ENCODE data around the gene REEP5.
"Not testable (repeated sequence)": the region's sequence is repeated elsewhere in the genome, so short reads cannot be mapped to it uniquely, and the experiment has no call there.

Gene REEP5

GRCh38 chr5:112908854-112909253, 13.2 kb downstream of the REEP5 start:
- H3K4me2 ChIP-seq (ENCODE audit: low read length) = no peak overlapping the region
- no peaks in the 10 kb centered on the region for H3K27me3 ChIP-seq (ENCODE audit: control insufficient read depth, low read length)
- no peaks in the 10 kb centered on the region for H3K4me1 ChIP-seq (ENCODE audit: control insufficient read depth, low read length)
- H3K9me3 ChIP-seq (ENCODE audit: control insufficient read depth, insufficient read depth, low read length) = no peaks in the 10 kb centered on the region
- H3K4me3 ChIP-seq (ENCODE audit: low read length) = no peak overlapping the region
- no peak for TF ChIP-seq CTCF (IDR thresholded peaks at IDR 0.05; ENCODE audit: low read depth, low read length, poor library complexity, severe bottlenecking)
- no peak for TF ChIP-seq EZH2phosphoT487 (IDR thresholded peaks at IDR 0.05; ENCODE audit: borderline replicate concordance, low read length)
- H4K20me1 ChIP-seq (ENCODE audit: control insufficient read depth, insufficient read depth, low read depth, low read length) = 0 out of 2 replicates have a peak, but pooled peaks cover 4% of the 10 kb centered on the region
- H3K79me2 ChIP-seq (ENCODE audit: control insufficient read depth, low read length) = peaks cover 73% of the 10 kb centered on the region
- H3K27ac ChIP-seq (ENCODE audit: low read depth, low read length) = no peak overlapping the region
- H3K36me3 ChIP-seq (ENCODE audit: control insufficient read depth, low read length) = peaks cover 71% of the 10 kb centered on the region
- 0 out of 2 replicates have a peak, but pooled peaks cover 2% of the 10 kb centered on the region for H3F3A ChIP-seq (ENCODE audit: control insufficient read depth, insufficient read depth)
- no peaks in the 10 kb centered on the region for H3K9me2 ChIP-seq (replicated peaks; ENCODE audit: control insufficient read depth, low read length)

- H3K27me3 ChIP-seq (ENCODE audit: control insufficient read depth, low read length) = no peaks in the 10 kb centered on the region
- no peak overlapping the region for H3K27ac ChIP-seq (ENCODE audit: low read depth, low read length)
- no peak overlapping the region for H3K4me2 ChIP-seq (ENCODE audit: low read length)
- no peaks in the 10 kb centered on the region for H3K9me2 ChIP-seq (replicated peaks; ENCODE audit: control insufficient read depth, low read length)
- no peak overlapping the region for H3K4me3 ChIP-seq (ENCODE audit: low read length)
- 0 out of 2 replicates have a peak, but pooled peaks cover 2% of the 10 kb centered on the region for H3F3A ChIP-seq (ENCODE audit: control insufficient read depth, insufficient read depth)
- peaks cover 75% of the 10 kb centered on the region for H3K36me3 ChIP-seq (ENCODE audit: control insufficient read depth, low read length)
- TF ChIP-seq EZH2phosphoT487 (IDR thresholded peaks at IDR 0.05; ENCODE audit: borderline replicate concordance, low read length) (no peak), CTCF (IDR thresholded peaks at IDR 0.05; ENCODE audit: low read depth, low read length, poor library complexity, severe bottlenecking) (no peak)
- peaks cover 75% of the 10 kb centered on the region for H3K79me2 ChIP-seq (ENCODE audit: control insufficient read depth, low read length)
- no peaks in the 10 kb centered on the region for H3K9me3 ChIP-seq (ENCODE audit: control insufficient read depth, insufficient read depth, low read length)
- H3K4me1 ChIP-seq (ENCODE audit: control insufficient read depth, low read length) = no peaks in the 10 kb centered on the region
- H4K20me1 ChIP-seq (ENCODE audit: control insufficient read depth, insufficient read depth, low read depth, low read length) = no peaks in the 10 kb centered on the region
Measured at GRCh38 chr5:112907166-112907631, 14.8 kb downstream of the REEP5 start.

GRCh38 chr5:112906637-112907036, 15.4 kb downstream of the REEP5 start:
- no peak overlapping the region for H3K4me2 ChIP-seq (ENCODE audit: low read length)
- H3K27ac ChIP-seq (ENCODE audit: low read depth, low read length) = no peak overlapping the region
- H4K20me1 ChIP-seq (ENCODE audit: control insufficient read depth, insufficient read depth, low read depth, low read length) = no peaks in the 10 kb centered on the region
- H3K4me3 ChIP-seq (ENCODE audit: low read length) = no peak overlapping the region
- no peaks in the 10 kb centered on the region for H3K9me2 ChIP-seq (replicated peaks; ENCODE audit: control insufficient read depth, low read length)
- H3K36me3 ChIP-seq (ENCODE audit: control insufficient read depth, low read length) = peaks cover 75% of the 10 kb centered on the region
- no peaks in the 10 kb centered on the region for H3K9me3 ChIP-seq (ENCODE audit: control insufficient read depth, insufficient read depth, low read length)
- H3K79me2 ChIP-seq (ENCODE audit: control insufficient read depth, low read length) = peaks cover 70% of the 10 kb centered on the region
- TF ChIP-seq EZH2phosphoT487 (IDR thresholded peaks at IDR 0.05; ENCODE audit: borderline replicate concordance, low read length) (no peak), CTCF (IDR thresholded peaks at IDR 0.05; ENCODE audit: low read depth, low read length, poor library complexity, severe bottlenecking) (no peak)
- 0 out of 2 replicates have a peak, but pooled peaks cover 2% of the 10 kb centered on the region for H3F3A ChIP-seq (ENCODE audit: control insufficient read depth, insufficient read depth)
- no peaks in the 10 kb centered on the region for H3K4me1 ChIP-seq (ENCODE audit: control insufficient read depth, low read length)
- H3K27me3 ChIP-seq (ENCODE audit: control insufficient read depth, low read length) = no peaks in the 10 kb centered on the region

GRCh38 chr5:112904996-112905395, 17.0 kb downstream of the REEP5 start:
- not testable (repeated sequence) for H3K4me3 ChIP-seq (ENCODE audit: low read length); H3K4me2 ChIP-seq (ENCODE audit: low read length); H3K9me3 ChIP-seq (ENCODE audit: control insufficient read depth, insufficient read depth, low read length); H3K27ac ChIP-seq (ENCODE audit: low read depth, low read length); H4K20me1 ChIP-seq (ENCODE audit: control insufficient read depth, insufficient read depth, low read depth, low read length); H3K27me3 ChIP-seq (ENCODE audit: control insufficient read depth, low read length); H3F3A ChIP-seq (ENCODE audit: control insufficient read depth, insufficient read depth); H3K9me2 ChIP-seq (replicated peaks; ENCODE audit: control insufficient read depth, low read length); H3K4me1 ChIP-seq (ENCODE audit: control insufficient read depth, low read length)
- Histone ChIP-seq H3K36me3 (ENCODE audit: control insufficient read depth, low read length) (peaks cover 73% of the 10 kb centered on the region), H3K79me2 (ENCODE audit: control insufficient read depth, low read length) (peaks cover 54% of the 10 kb centered on the region)
